Ishikawa (cell line): Measurements from ENCODE around the gene COL23A1.

Experiments used
- CEBPB ChIP-seq: IDR thresholded peaks from 2 replicates; pipeline ENCODE4 v1.6.1; 2012
- CREB1 ChIP-seq: IDR thresholded peaks from 2 replicates; pipeline ENCODE4 v1.6.1; 2012; ENCODE audit warnings: low read depth
- EGR1 ChIP-seq: IDR thresholded peaks from 2 replicates; pipeline ENCODE4 v1.6.1; 2012
- EP300 ChIP-seq: IDR thresholded peaks from 2 replicates; pipeline ENCODE4 v1.6.1; 2012; ENCODE audit warnings: borderline replicate concordance
- FOXM1 ChIP-seq: IDR thresholded peaks from 2 replicates; pipeline ENCODE4 v1.6.1; 2012; ENCODE audit warnings: low read depth, borderline replicate concordance
- NFIC ChIP-seq: IDR thresholded peaks from 2 replicates; pipeline ENCODE4 v1.6.1; 2012
- RAD21 ChIP-seq: IDR thresholded peaks from 2 replicates; pipeline ENCODE4 v1.6.1; 2012; ENCODE audit warnings: low read depth
- TAF1 ChIP-seq: IDR thresholded peaks from 2 replicates; pipeline ENCODE4 v1.6.1; 2012; ENCODE audit warnings: low read depth, mild to moderate bottlenecking
- TCF12 ChIP-seq: IDR thresholded peaks from 2 replicates; pipeline ENCODE4 v1.6.1; 2012; ENCODE audit warnings: low read depth
- TEAD4 ChIP-seq: IDR thresholded peaks from 2 replicates; pipeline ENCODE4 v1.6.1; 2012
- YY1 ChIP-seq: IDR thresholded peaks from 2 replicates; pipeline ENCODE4 v1.6.1; 2012; ENCODE audit warnings: low read depth
- ZBTB7A ChIP-seq: IDR thresholded peaks from 2 replicates; pipeline ENCODE4 v1.6.1; 2012; ENCODE audit warnings: low read depth
- TF ChIP-seq, protein P1 (sequence below): IDR thresholded peaks from 2 replicates; pipeline ENCODE4 v1.6.1; 2012
- TF ChIP-seq, protein P2 (sequence below): IDR thresholded peaks from 2 replicates; pipeline ENCODE4 v1.6.1; 2012; ENCODE audit warnings: low read depth, mild to moderate bottlenecking
- TF ChIP-seq, protein P3 (sequence below): IDR thresholded peaks from 2 replicates; pipeline ENCODE4 v1.6.1; 2012

The COL23A1 gene

DNA sequence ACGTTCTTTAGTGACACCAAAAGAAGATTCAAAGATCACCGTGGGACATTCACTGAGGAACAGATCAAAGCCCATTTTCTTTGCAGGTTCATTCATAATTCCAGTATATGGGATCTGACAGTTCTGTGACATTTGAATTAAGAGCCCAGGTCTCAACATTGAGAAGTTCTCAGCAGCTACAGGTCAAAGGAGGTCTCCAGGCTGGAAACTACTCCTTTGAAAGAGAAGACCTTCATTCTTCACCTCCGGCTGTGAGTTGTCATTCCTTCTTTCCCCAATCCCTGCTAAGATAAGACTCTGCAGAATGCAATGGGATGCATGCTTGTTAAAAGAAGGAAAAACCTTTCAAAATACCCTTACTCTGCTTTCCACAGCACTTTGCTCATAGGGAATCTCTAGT is 79.0 kb downstream of the COL23A1 start:
- TF ChIP-seq EP300 (no peak), CREB1 (no peak), EGR1 (no peak), TEAD4 (no peak), NFIC (no peak), CEBPB (no peak), RAD21 (no peak), YY1 (no peak), TCF12 (no peak), ZBTB7A (no peak), TAF1 (no peak), FOXM1 (no peak)
- TF ChIP-seq, protein P1, sequence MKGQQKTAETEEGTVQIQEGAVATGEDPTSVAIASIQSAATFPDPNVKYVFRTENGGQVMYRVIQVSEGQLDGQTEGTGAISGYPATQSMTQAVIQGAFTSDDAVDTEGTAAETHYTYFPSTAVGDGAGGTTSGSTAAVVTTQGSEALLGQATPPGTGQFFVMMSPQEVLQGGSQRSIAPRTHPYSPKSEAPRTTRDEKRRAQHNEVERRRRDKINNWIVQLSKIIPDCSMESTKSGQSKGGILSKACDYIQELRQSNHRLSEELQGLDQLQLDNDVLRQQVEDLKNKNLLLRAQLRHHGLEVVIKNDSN, result no peak
- TF ChIP-seq, protein P2, sequence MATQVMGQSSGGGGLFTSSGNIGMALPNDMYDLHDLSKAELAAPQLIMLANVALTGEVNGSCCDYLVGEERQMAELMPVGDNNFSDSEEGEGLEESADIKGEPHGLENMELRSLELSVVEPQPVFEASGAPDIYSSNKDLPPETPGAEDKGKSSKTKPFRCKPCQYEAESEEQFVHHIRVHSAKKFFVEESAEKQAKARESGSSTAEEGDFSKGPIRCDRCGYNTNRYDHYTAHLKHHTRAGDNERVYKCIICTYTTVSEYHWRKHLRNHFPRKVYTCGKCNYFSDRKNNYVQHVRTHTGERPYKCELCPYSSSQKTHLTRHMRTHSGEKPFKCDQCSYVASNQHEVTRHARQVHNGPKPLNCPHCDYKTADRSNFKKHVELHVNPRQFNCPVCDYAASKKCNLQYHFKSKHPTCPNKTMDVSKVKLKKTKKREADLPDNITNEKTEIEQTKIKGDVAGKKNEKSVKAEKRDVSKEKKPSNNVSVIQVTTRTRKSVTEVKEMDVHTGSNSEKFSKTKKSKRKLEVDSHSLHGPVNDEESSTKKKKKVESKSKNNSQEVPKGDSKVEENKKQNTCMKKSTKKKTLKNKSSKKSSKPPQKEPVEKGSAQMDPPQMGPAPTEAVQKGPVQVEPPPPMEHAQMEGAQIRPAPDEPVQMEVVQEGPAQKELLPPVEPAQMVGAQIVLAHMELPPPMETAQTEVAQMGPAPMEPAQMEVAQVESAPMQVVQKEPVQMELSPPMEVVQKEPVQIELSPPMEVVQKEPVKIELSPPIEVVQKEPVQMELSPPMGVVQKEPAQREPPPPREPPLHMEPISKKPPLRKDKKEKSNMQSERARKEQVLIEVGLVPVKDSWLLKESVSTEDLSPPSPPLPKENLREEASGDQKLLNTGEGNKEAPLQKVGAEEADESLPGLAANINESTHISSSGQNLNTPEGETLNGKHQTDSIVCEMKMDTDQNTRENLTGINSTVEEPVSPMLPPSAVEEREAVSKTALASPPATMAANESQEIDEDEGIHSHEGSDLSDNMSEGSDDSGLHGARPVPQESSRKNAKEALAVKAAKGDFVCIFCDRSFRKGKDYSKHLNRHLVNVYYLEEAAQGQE, result no peak
- TF ChIP-seq, protein P3, sequence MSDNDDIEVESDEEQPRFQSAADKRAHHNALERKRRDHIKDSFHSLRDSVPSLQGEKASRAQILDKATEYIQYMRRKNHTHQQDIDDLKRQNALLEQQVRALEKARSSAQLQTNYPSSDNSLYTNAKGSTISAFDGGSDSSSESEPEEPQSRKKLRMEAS, result no peak

DNA sequence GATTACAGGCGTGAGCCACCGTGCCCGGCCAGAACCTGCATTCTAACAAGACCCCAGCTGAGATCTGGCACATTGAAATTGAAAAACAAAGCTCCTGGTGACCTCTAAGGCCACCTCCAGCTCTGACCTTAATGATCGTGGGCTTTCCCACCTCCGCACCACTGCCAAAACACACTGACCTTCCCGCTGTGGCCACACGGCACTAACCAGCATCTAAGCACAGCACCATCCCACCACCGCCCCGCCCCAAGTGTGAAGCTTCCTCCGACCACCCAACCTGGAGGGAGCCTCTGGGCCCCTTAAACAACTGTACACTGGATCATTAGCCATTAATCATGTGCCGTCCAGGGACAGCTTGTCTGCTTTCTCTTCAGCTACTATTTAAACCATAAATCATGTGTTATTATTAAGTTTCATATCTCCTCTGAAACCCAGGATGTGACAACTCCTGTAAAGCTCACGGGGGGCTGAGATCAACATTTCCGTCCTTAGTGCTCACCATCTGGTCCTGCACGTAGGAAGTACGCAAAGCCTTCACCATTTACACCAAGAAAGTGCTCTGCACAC is 80.6 kb downstream of the COL23A1 start:
- TF ChIP-seq CEBPB, result no peak
- TF ChIP-seq YY1, result no peak
- no peak for TF ChIP-seq NFIC
- no peak for TF ChIP-seq ZBTB7A
- TF ChIP-seq CREB1, result no peak
- no peak for TF ChIP-seq TEAD4
- no peak for TF ChIP-seq FOXM1
- no peak for TF ChIP-seq RAD21
- no peak for TF ChIP-seq EP300
- TF ChIP-seq, protein P1, result no peak
- no peak for TF ChIP-seq EGR1
- no peak for TF ChIP-seq TCF12
- TF ChIP-seq, protein P2, result no peak
- TF ChIP-seq, protein P3, result no peak
- TF ChIP-seq TAF1, result no peak

DNA sequence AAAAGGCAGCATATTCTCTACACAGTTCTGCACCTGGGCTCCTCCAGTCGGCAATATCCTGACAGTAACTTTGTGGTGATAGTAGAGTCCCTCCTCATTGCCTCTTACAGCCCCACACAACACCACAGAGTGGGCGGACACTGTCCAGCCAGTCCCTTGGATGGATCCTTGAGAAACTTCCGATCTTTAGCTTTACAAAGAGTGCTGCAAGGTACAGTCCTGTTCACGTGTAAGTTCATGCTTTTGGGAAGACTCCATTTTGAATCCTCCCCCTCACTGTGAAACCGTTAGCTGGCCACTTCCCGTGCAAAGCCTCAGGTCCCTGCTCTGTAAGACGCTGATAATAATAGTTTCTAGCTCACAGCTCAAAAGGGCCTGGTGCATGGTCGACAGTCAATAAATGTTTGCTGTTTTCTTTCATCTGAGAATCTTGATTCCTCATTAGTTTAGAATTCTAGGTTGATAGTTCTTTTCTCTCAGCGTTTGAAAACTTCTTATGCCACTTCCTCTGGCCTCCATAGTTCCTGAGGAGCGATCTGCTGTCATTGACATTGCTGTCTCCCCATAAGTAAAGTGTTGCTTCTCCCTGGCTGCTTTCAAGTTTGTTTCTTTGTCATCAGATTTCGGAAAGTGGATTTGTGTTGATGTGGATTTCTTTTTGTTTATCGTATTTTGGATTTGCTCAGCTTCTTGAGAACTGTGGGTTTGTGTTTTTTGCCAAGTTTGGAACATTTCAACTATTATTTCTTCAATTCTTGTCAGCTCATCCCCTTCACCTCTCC is 82.9 kb downstream of the COL23A1 start:
- no peak for TF ChIP-seq YY1
- TF ChIP-seq, protein P1, result no peak
- no peak for TF ChIP-seq CEBPB
- TF ChIP-seq EP300, result no peak

DNA sequence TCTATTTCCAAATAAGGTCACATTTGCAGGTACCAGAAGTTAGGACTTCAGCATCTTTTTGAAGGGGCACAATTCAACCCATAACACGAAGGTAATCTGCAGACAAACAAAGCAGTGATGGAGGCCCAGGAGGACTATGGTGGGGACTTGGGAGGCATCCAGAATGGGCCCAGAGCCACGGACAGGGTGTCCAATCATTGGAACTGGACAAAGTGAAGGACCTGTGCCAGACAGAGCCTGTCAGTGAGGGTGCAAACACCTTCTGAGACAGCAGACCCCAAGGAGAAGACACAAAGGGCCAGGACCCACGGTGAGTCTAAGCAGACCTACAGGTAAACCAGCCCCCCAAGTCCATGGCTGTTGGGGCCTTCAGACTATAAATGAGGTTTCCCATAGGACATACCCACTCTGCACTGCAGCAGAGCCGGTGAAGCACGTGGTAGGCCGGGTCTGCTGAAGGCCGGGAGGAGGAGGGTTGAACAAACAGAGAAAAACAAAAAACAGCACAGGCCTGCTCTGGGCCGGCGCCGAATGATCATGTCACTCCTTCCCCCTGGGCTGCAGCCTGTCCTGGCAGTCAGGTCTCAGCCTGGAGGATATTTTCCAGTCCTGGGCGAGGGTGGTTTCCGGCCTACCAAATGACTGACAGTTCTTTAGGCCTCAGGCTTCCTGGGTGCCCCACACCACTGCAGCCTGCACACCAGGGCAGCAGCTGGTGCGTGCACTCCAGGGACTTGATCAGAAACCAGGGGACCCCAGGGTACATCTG is 84.4 kb downstream of the COL23A1 start:
- TF ChIP-seq ZBTB7A (no peak), CEBPB (no peak), NFIC (no peak), TAF1 (no peak), TEAD4 (no peak), RAD21 (no peak), CREB1 (no peak), FOXM1 (no peak), EGR1 (no peak), YY1 (no peak)
- TF ChIP-seq, protein P1, result no peak
